ENCODE results near the gene XPO4. TPM values are rescaled to one million over a fixed set of nuclear protein-coding genes. Genes with fewer than 3 reads are reported as not detected.

Gene XPO4
- total and polyA plus RNA-seq, 10 of the 15 experiments (the other 5 are each of a cell fraction or from before 2014, with no cell fraction given), result 3.6 to 24.9 (median 18.4) TPM

GRCh38 chr13:20728579-20729311 is 173.8 kb downstream of the XPO4 start:
- H3K4me3 ChIP-seq, result no peak overlapping the region
- WGBS (ENCODE audit: insufficient coverage, insufficient replicate concordance, low lambda C conversion rate, missing lambda C conversion rate), result 72% methylated on average over 14 of the region's 14 CpGs
- intact Hi-C loops (cut with micrococcal nuclease; ENCODE audit: unreplicated experiment) (no loop called here), in situ Hi-C loops (cut with MboI) (no loop called here)
- H3K27ac ChIP-seq (ENCODE audit: control insufficient read depth, insufficient read depth), result no peak overlapping the region
- no peaks in the 10 kb centered on the region for H3K4me1 ChIP-seq (ENCODE audit: control insufficient read depth, insufficient read depth, low read length)
- no peak for ATAC-seq
- no peak overlapping the region for H2AFZ ChIP-seq (ENCODE audit: control insufficient read depth, low read depth, low read length)
- no peaks in the 10 kb centered on the region for H4K20me1 ChIP-seq (ENCODE audit: control insufficient read depth, insufficient read depth)
- no peaks in the 10 kb centered on the region for H3K27me3 ChIP-seq (replicated peaks in 1 of 2; ENCODE audit: control insufficient read depth in 2 of 2, insufficient read depth in 2 of 2, low read length in 1 of 2)
- ChIA-PET RAD21 (ENCODE audit: unreplicated experiment) (no interaction called here), POLR2A (no interaction called here), SMC1A (ENCODE audit: uncharacterized antibody, unreplicated experiment) (no interaction called here), CTCF (interaction anchor here (0.6 kb wide), 1 partner anchor 14 kb away, joined by 3 read pairs; no protein-coding TSS in a partner anchor)
- no peak for FAIRE-seq
- H3K4me2 ChIP-seq (ENCODE audit: control insufficient read depth, insufficient read depth), result no peak overlapping the region
- H3K9me3 ChIP-seq (replicated peaks; ENCODE audit: control insufficient read depth, insufficient read depth, low read length), result no peaks in the 10 kb centered on the region
- TF ChIP-seq CBFB (IDR thresholded peaks at IDR 0.05; ENCODE audit: low read depth), result no peak
- TF ChIP-seq NRF1 (conservative IDR thresholded peaks at IDR 0.05; ENCODE audit: low read depth, low read length), result no peak
- TF ChIP-seq CHD2 (IDR thresholded peaks at IDR 0.05; ENCODE audit: borderline replicate concordance, low read depth, low read length), result no peak
- TF ChIP-seq HDAC6 (IDR thresholded peaks at IDR 0.05; ENCODE audit: unreplicated experiment), result no peak
- no peak for TF ChIP-seq NR2C1 (IDR thresholded peaks at IDR 0.05)
- H3K79me2 ChIP-seq (ENCODE audit: control insufficient read depth, insufficient read depth, low read length), result no peaks in the 10 kb centered on the region
- no peak for DNase-seq (ENCODE audit: low read depth, low spot score)
- H3K36me3 ChIP-seq (ENCODE audit: control insufficient read depth in 2 of 2, insufficient read depth in 2 of 2, low read length in 1 of 2), result no peaks in the 10 kb centered on the region
- BruUV-seq (replicated peaks), result no TSS peak
- no peak overlapping the region for H3K9ac ChIP-seq (ENCODE audit: control insufficient read depth, insufficient read depth, low read length)

- DNase-seq (ENCODE audit: low read depth, low spot score) (no peak), FAIRE-seq (no peak), ATAC-seq (no peak)
- Histone ChIP-seq H3K36me3 (ENCODE audit: control insufficient read depth in 2 of 2, insufficient read depth in 2 of 2, low read length in 1 of 2) (no peaks in the 10 kb centered on the region), H3K9me3 (replicated peaks; ENCODE audit: control insufficient read depth, insufficient read depth, low read length) (no peaks in the 10 kb centered on the region), H4K20me1 (ENCODE audit: control insufficient read depth, insufficient read depth) (no peaks in the 10 kb centered on the region), H3K79me2 (ENCODE audit: control insufficient read depth, insufficient read depth, low read length) (no peaks in the 10 kb centered on the region), H3K4me3 (no peak overlapping the region), H3K4me1 (ENCODE audit: control insufficient read depth, insufficient read depth, low read length) (no peaks in the 10 kb centered on the region), H3K9ac (ENCODE audit: control insufficient read depth, insufficient read depth, low read length) (no peak overlapping the region), H2AFZ (ENCODE audit: control insufficient read depth, low read depth, low read length) (no peak overlapping the region), H3K27me3 (replicated peaks in 1 of 2; ENCODE audit: control insufficient read depth in 2 of 2, insufficient read depth in 2 of 2, low read length in 1 of 2) (no peaks in the 10 kb centered on the region), H3K4me2 (ENCODE audit: control insufficient read depth, insufficient read depth) (no peak overlapping the region), H3K27ac (ENCODE audit: control insufficient read depth, insufficient read depth) (no peak overlapping the region)
- POLR2A ChIA-PET, result no interaction called here
- 80% methylated on average over 6 of the region's 6 CpGs for WGBS (ENCODE audit: insufficient coverage, insufficient replicate concordance, low lambda C conversion rate, missing lambda C conversion rate)
- RAD21 ChIA-PET (ENCODE audit: unreplicated experiment), result no interaction called here
- in situ Hi-C loops (cut with MboI), result no loop called here
- SMC1A ChIA-PET (ENCODE audit: uncharacterized antibody, unreplicated experiment), result no interaction called here
- no peak for TF ChIP-seq BRCA1 (IDR thresholded peaks at IDR 0.05; ENCODE audit: low read depth, low read length)
- TF ChIP-seq ZNF384 (IDR thresholded peaks at IDR 0.05; ENCODE audit: borderline replicate concordance, low read depth, low read length), result no peak
- BruUV-seq (replicated peaks), result no TSS peak
- intact Hi-C loops (cut with micrococcal nuclease; ENCODE audit: unreplicated experiment), result no loop called here
- CTCF ChIA-PET, result no interaction called here
These were observed 174.7 kb downstream of the XPO4 start for GRCh38 chr13:20727856-20728255.

Other genes starting within 250 kb of the XPO4 start
- 0.16 and 0.34 TPM in 2 replicates for gene IL17D, start 199.0 kb downstream of the XPO4 start, total RNA-seq (2014; rRNA removed)
- gene IL17D, start 199.0 kb downstream of the XPO4 start, total RNA-seq (2014; rRNA removed; fragmentation: Illumina TruSeq; extraction: Trizol), result 0.09 and 0.18 TPM in 2 replicates
- gene IL17D, start 199.0 kb downstream of the XPO4 start, total RNA-seq (2021), result 0.11 and 0.56 TPM in 2 replicates
- gene IL17D, start 199.0 kb downstream of the XPO4 start, polyA plus RNA-seq (2011; rRNA removed), result 0.03 and 0.06 TPM in 2 replicates
- 0.18 TPM in 1 of 2 replicates, not detected in the other for gene IL17D, start 199.0 kb downstream of the XPO4 start, polyA plus RNA-seq (2014; fragmentation: Illumina TruSeq; extraction: Trizol)
- gene IL17D, start 199.0 kb downstream of the XPO4 start, polyA plus RNA-seq (2014; fragmentation: Nextera tagmentation; extraction: Ambion mirVana), result 1 to 10 TPM in 1 of 2 experiments, under 1 TPM in 1; 0.61 to 1.6 TPM
- 0.49 and 0.80 TPM in 2 replicates for gene IL17D, start 199.0 kb downstream of the XPO4 start, polyA plus RNA-seq (2014; rRNA removed)
- under 1 TPM; 0.17 to 0.32 TPM for gene IL17D, start 199.0 kb downstream of the XPO4 start, polyA plus RNA-seq (2016; fragmentation: Nextera tagmentation; extraction: Ambion mirVana)
- 9.3 and 9.8 TPM in 2 replicates for gene EEF1AKMT1, start 128.8 kb downstream of the XPO4 start, total RNA-seq (2014; rRNA removed)
- 10.0 and 11.5 TPM in 2 replicates for gene EEF1AKMT1, start 128.8 kb downstream of the XPO4 start, total RNA-seq (2014; rRNA removed; fragmentation: Illumina TruSeq; extraction: Trizol)
- gene EEF1AKMT1, start 128.8 kb downstream of the XPO4 start, total RNA-seq (2021), result 8.1 and 9.5 TPM in 2 replicates
- 7.9 and 11.9 TPM in 2 replicates for gene EEF1AKMT1, start 128.8 kb downstream of the XPO4 start, polyA plus RNA-seq (2011; rRNA removed)
- gene EEF1AKMT1, start 128.8 kb downstream of the XPO4 start, polyA plus RNA-seq (2014; fragmentation: Illumina TruSeq; extraction: Trizol), result 7.9 and 10.3 TPM in 2 replicates
- gene EEF1AKMT1, start 128.8 kb downstream of the XPO4 start, polyA plus RNA-seq (2014; fragmentation: Nextera tagmentation; extraction: Ambion mirVana), result 10 to 100 TPM; 42.8 to 44.5 TPM
- gene EEF1AKMT1, start 128.8 kb downstream of the XPO4 start, polyA plus RNA-seq (2014; rRNA removed), result 10.5 and 10.9 TPM in 2 replicates
- 10 to 100 TPM; 29.4 to 30.3 TPM for gene EEF1AKMT1, start 128.8 kb downstream of the XPO4 start, polyA plus RNA-seq (2016; fragmentation: Nextera tagmentation; extraction: Ambion mirVana)
- 3.2 and 3.7 TPM in 2 replicates for gene LATS2, start 158.8 kb upstream of the XPO4 start, total RNA-seq (2014; rRNA removed)
- gene LATS2, start 158.8 kb upstream of the XPO4 start, total RNA-seq (2014; rRNA removed; fragmentation: Illumina TruSeq; extraction: Trizol), result 2.8 and 2.9 TPM in 2 replicates
- gene LATS2, start 158.8 kb upstream of the XPO4 start, total RNA-seq (2021), result 7.8 and 9.8 TPM in 2 replicates
- 1.0 TPM in 2 replicates for gene LATS2, start 158.8 kb upstream of the XPO4 start, polyA plus RNA-seq (2011; rRNA removed)
- 3.3 TPM in 2 replicates for gene LATS2, start 158.8 kb upstream of the XPO4 start, polyA plus RNA-seq (2014; fragmentation: Illumina TruSeq; extraction: Trizol)
- 1 to 10 TPM in 1 of 2 experiments, under 1 TPM in 1; 0.90 to 1.1 TPM for gene LATS2, start 158.8 kb upstream of the XPO4 start, polyA plus RNA-seq (2014; fragmentation: Nextera tagmentation; extraction: Ambion mirVana)
- gene LATS2, start 158.8 kb upstream of the XPO4 start, polyA plus RNA-seq (2014; rRNA removed), result 3.2 and 6.0 TPM in 2 replicates
- 1 to 10 TPM in 1 of 2 experiments, under 1 TPM in 1; 0.91 to 1.2 TPM for gene LATS2, start 158.8 kb upstream of the XPO4 start, polyA plus RNA-seq (2016; fragmentation: Nextera tagmentation; extraction: Ambion mirVana)
- gene SAP18, start 237.4 kb upstream of the XPO4 start, total RNA-seq (2014; rRNA removed), result 56.5 and 56.6 TPM in 2 replicates
- gene SAP18, start 237.4 kb upstream of the XPO4 start, total RNA-seq (2014; rRNA removed; fragmentation: Illumina TruSeq; extraction: Trizol), result 78.4 and 80.9 TPM in 2 replicates
- 212 and 222 TPM in 2 replicates for gene SAP18, start 237.4 kb upstream of the XPO4 start, total RNA-seq (2021)
- gene SAP18, start 237.4 kb upstream of the XPO4 start, polyA plus RNA-seq (2011; rRNA removed), result 164 and 210 TPM in 2 replicates
- gene SAP18, start 237.4 kb upstream of the XPO4 start, polyA plus RNA-seq (2014; fragmentation: Illumina TruSeq; extraction: Trizol), result 67.6 and 91.4 TPM in 2 replicates
- 100 to 1,000 TPM; 537 to 546 TPM for gene SAP18, start 237.4 kb upstream of the XPO4 start, polyA plus RNA-seq (2014; fragmentation: Nextera tagmentation; extraction: Ambion mirVana)
- gene SAP18, start 237.4 kb upstream of the XPO4 start, polyA plus RNA-seq (2014; rRNA removed), result 76.5 and 84.8 TPM in 2 replicates
- gene SAP18, start 237.4 kb upstream of the XPO4 start, polyA plus RNA-seq (2016; fragmentation: Nextera tagmentation; extraction: Ambion mirVana), result 100 to 1,000 TPM; 490 to 548 TPM

All from GM12878 (cell line).